ENCODE results near the gene ROBO2.

DNA sequence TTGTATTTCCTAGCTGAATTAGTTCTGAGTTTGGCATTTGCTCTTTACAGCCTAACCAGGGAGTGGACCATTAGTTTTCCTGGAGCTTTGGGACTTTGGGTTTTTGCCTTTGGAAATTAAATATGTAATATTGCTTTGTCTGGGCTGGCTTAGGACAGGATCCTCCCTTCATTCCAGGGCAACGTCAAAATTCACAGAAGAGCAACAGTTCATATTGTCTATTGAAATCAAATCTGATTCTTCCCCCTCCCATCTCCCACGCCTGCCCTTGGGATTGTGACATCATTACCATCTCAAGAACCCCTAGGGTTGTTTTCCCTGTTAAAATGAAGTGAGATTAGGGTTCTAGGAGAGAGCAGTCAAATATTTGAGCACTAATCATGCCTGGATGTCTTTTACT, 194.1 kb downstream of the ROBO2 start:
- TF ChIP-seq CTCF (IDR thresholded peaks at IDR 0.05) (no peak), EHF (CRISPR knock-in tag; IDR thresholded peaks at IDR 0.05) (no peak), CHD4 (IDR thresholded peaks at IDR 0.05; ENCODE audit: borderline replicate concordance) (no peak), POLR2A (IDR thresholded peaks at IDR 0.05; ENCODE audit: low read length) (no peak), RCOR1 (IDR thresholded peaks at IDR 0.05; ENCODE audit: low read depth, low read length) (no peak), EP300 (IDR thresholded peaks at IDR 0.05) (no peak), MAFK (IDR thresholded peaks at IDR 0.05; ENCODE audit: partially characterized antibody) (no peak), CEBPB (IDR thresholded peaks at IDR 0.05) (no peak), MAZ (IDR thresholded peaks at IDR 0.05; ENCODE audit: borderline replicate concordance, low read depth, low read length) (no peak), SMC3 (IDR thresholded peaks at IDR 0.05) (no peak)
